OCI-LY1 (cell line): Measurements from ENCODE around the gene FEM1C.

Experiments used
- H2AFZ ChIP-seq: fragments of 200-600 bp; sonication (generic), shearing (Covaris generic); 2 replicates; pipeline ENCODE4 v1.6.0; 2014; ENCODE audit warnings: antibody characterized with exemption, mild to moderate bottlenecking, low read length
- H3F3A ChIP-seq: fragments of 200-600 bp; sonication (generic), shearing (Covaris generic); 2 replicates; pipeline ENCODE4 v1.6.0; 2014; ENCODE audit warnings: mild to moderate bottlenecking, antibody characterized with exemption, low read length, moderate library complexity; ENCODE audit not compliant: insufficient read depth
- H3K27ac ChIP-seq: fragments of 200-600 bp; sonication (generic); 2 replicates; pipeline ENCODE4 v1.5.1; 2014; ENCODE audit warnings: low read length, mixed run types, mild to moderate bottlenecking, low read depth; ENCODE audit not compliant: poor library complexity, severe bottlenecking
- H3K27me3 ChIP-seq: fragments of 200-600 bp; sonication (generic); 2 replicates; pipeline ENCODE4 v1.6.0; 2014; ENCODE audit warnings: antibody characterized with exemption, mild to moderate bottlenecking, low read length, moderate library complexity; ENCODE audit not compliant: insufficient read depth
- H3K36me3 ChIP-seq: fragments of 200-600 bp; sonication (generic); 2 replicates; pipeline ENCODE4 v1.6.1; 2014; ENCODE audit warnings: mild to moderate bottlenecking, antibody characterized with exemption, low read length, moderate library complexity, mixed read lengths; ENCODE audit not compliant: insufficient read depth
- H3K4me1 ChIP-seq: fragments of 200-600 bp; sonication (generic); 2 replicates; pipeline ENCODE4 v1.5.1; 2014; ENCODE audit warnings: mild to moderate bottlenecking, low read length, moderate library complexity; ENCODE audit not compliant: insufficient read depth, severe bottlenecking
- H3K4me2 ChIP-seq: fragments of 200-600 bp; sonication (generic), shearing (Covaris generic); 2 replicates; pipeline ENCODE4 v1.6.1; 2014; ENCODE audit warnings: low read length
- H3K4me3 ChIP-seq: fragments of 200-600 bp; sonication (generic); 2 replicates; pipeline ENCODE4 v1.5.1; 2014; ENCODE audit warnings: low read length, low read depth, mild to moderate bottlenecking, mixed read lengths; ENCODE audit not compliant: poor library complexity, severe bottlenecking
- H3K79me2 ChIP-seq: fragments of 200-600 bp; shearing (Covaris generic); 2 replicates; pipeline ENCODE4 v1.6.1; 2016; ENCODE audit warnings: mixed run types, low read length, mixed read lengths; ENCODE audit not compliant: insufficient read depth
- H3K9ac ChIP-seq: fragments of 200-600 bp; sonication (generic), shearing (Covaris generic); 2 replicates; pipeline ENCODE4 v1.6.1; 2014; ENCODE audit warnings: mild to moderate bottlenecking, low read length, mixed read lengths
- H3K9me2 ChIP-seq: fragments of 200-600 bp; sonication (generic), shearing (Covaris generic); 2 replicates; pipeline ENCODE4 v1.6.1; 2014; ENCODE audit warnings: low read depth, mild to moderate bottlenecking, low read length, mixed read lengths
- H3K9me3 ChIP-seq: fragments of 200-600 bp; shearing (Covaris generic); 2 replicates; pipeline ENCODE4 v1.6.1; 2014; ENCODE audit warnings: low read length, mixed read lengths
- H4K20me1 ChIP-seq: fragments of 200-600 bp; sonication (generic), shearing (Covaris generic); 2 replicates; pipeline ENCODE4 v1.6.0; 2016; ENCODE audit warnings: mild to moderate bottlenecking, low read length; ENCODE audit not compliant: insufficient read depth
- EZH2 ChIP-seq: fragments of 200-600 bp; sonication (generic), shearing (Covaris generic); IDR thresholded peaks from 2 replicates; pipeline ENCODE4 v1.8.0; 2017; ENCODE audit warnings: borderline replicate concordance, mixed run types, mild to moderate bottlenecking, antibody characterized with exemption, low read length, moderate library complexity, mixed read lengths
- TF ChIP-seq, protein P1 (sequence below): fragments of 200-600 bp; sonication (generic), shearing (Covaris generic); IDR thresholded peaks from 2 replicates; pipeline ENCODE4 v1.5.1; 2017; ENCODE audit warnings: mild to moderate bottlenecking, antibody characterized with exemption, low read length, moderate library complexity, mixed read lengths

FEM1C gene

GRCh38 chr5:115511632-115512031, 32.9 kb downstream of the FEM1C start:
- Histone ChIP-seq H3F3A (no peaks in the 10 kb centered on the region), H2AFZ (no peak overlapping the region), H3K9me3 (no peaks in the 10 kb centered on the region), H3K27me3 (no peaks in the 10 kb centered on the region), H3K27ac (no peak overlapping the region), H3K4me1 (no peaks in the 10 kb centered on the region), H3K79me2 (no peaks in the 10 kb centered on the region), H3K4me3 (no peak overlapping the region), H4K20me1 (no peaks in the 10 kb centered on the region), H3K4me2 (no peak overlapping the region), H3K36me3 (no peaks in the 10 kb centered on the region), H3K9ac (no peak overlapping the region), H3K9me2 (no peaks in the 10 kb centered on the region)
- TF ChIP-seq EZH2 = no peak
- TF ChIP-seq, protein P1, sequence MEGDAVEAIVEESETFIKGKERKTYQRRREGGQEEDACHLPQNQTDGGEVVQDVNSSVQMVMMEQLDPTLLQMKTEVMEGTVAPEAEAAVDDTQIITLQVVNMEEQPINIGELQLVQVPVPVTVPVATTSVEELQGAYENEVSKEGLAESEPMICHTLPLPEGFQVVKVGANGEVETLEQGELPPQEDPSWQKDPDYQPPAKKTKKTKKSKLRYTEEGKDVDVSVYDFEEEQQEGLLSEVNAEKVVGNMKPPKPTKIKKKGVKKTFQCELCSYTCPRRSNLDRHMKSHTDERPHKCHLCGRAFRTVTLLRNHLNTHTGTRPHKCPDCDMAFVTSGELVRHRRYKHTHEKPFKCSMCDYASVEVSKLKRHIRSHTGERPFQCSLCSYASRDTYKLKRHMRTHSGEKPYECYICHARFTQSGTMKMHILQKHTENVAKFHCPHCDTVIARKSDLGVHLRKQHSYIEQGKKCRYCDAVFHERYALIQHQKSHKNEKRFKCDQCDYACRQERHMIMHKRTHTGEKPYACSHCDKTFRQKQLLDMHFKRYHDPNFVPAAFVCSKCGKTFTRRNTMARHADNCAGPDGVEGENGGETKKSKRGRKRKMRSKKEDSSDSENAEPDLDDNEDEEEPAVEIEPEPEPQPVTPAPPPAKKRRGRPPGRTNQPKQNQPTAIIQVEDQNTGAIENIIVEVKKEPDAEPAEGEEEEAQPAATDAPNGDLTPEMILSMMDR = no peak

DNA sequence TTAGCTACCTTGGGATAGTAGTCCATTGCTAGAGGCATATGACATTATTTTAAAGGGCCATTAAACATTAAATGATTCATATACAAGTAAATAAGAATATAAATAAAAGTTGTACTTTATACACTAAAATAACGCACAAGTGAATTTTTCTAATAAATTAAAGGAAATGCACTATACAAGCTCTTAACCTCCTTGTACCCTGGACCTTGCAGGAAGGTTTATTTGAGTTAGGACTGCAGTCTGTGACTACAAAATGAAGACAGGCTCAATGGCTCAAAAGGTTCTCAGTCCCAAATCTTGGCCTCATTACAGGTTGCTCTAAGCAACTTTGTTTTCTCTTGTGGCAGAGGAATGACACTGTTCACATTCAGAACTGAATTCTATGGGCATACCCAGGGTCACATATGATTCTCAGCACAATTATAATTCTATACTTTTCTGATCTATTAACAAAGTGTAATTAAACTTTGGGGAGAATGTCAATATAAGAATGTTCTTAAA, 34.4 kb downstream of the FEM1C start:
- H3K9me2 ChIP-seq = no peaks in the 10 kb centered on the region
- H3K27ac ChIP-seq = no peak overlapping the region
- H3K9ac ChIP-seq = no peak overlapping the region
- no peak for TF ChIP-seq EZH2
- TF ChIP-seq, protein P1 = no peak
- H3K36me3 ChIP-seq = no peaks in the 10 kb centered on the region
- no peaks in the 10 kb centered on the region for H3K9me3 ChIP-seq
- H3K27me3 ChIP-seq = no peaks in the 10 kb centered on the region
- H3K4me1 ChIP-seq = no peaks in the 10 kb centered on the region
- no peaks in the 10 kb centered on the region for H3K79me2 ChIP-seq
- no peaks in the 10 kb centered on the region for H4K20me1 ChIP-seq
- no peak overlapping the region for H3K4me3 ChIP-seq
- no peak overlapping the region for H3K4me2 ChIP-seq
- no peak overlapping the region for H2AFZ ChIP-seq
- H3F3A ChIP-seq = no peaks in the 10 kb centered on the region

- no peaks in the 10 kb centered on the region for H3K79me2 ChIP-seq
- H3K4me1 ChIP-seq = no peaks in the 10 kb centered on the region
- H3K9ac ChIP-seq = no peak overlapping the region
- H3F3A ChIP-seq = no peaks in the 10 kb centered on the region
- H2AFZ ChIP-seq = no peak overlapping the region
- no peak overlapping the region for H3K4me3 ChIP-seq
- no peaks in the 10 kb centered on the region for H3K9me2 ChIP-seq
- no peaks in the 10 kb centered on the region for H3K27me3 ChIP-seq
- H4K20me1 ChIP-seq = no peaks in the 10 kb centered on the region
- H3K9me3 ChIP-seq = no peaks in the 10 kb centered on the region
- TF ChIP-seq, protein P1 = no peak
- TF ChIP-seq EZH2 = no peak
- no peak overlapping the region for H3K4me2 ChIP-seq
- H3K36me3 ChIP-seq = no peaks in the 10 kb centered on the region
- no peak overlapping the region for H3K27ac ChIP-seq
Observed at GRCh38 chr5:115509547-115509946, 35.0 kb downstream of the FEM1C start.
